ENCODE results near the gene KCNN1.
A peak's percentile ranks its signal among the peaks of the same experiment; 100 is the strongest.
"Not testable (repeated sequence)": the region's sequence is repeated elsewhere in the genome, so short reads cannot be mapped to it uniquely, and the experiment has no call there.

The KCNN1 gene

GRCh38 chr19:17969096-17969792 lies 2.3 kb downstream of the KCNN1 start:
- no peak for DNase-seq

- no peak for DNase-seq
Measured at GRCh38 chr19:17972230-17972629, 5.3 kb downstream of the KCNN1 start.

GRCh38 chr19:17973759-17974158 lies 6.9 kb downstream of the KCNN1 start:
- DNase-seq: no peak

- no peak for DNase-seq
Measured at GRCh38 chr19:17974551-17974950, 7.6 kb downstream of the KCNN1 start.

- no peak for DNase-seq
Measured at GRCh38 chr19:17975032-17975431, 8.1 kb downstream of the KCNN1 start.

- DNase-seq: no peak
Measured at GRCh38 chr19:17977021-17977420, 10.1 kb downstream of the KCNN1 start.

- DNase-seq: no peak
Measured at GRCh38 chr19:17977488-17977887, 10.6 kb downstream of the KCNN1 start.

- DNase-seq: no peak
Measured at GRCh38 chr19:17981611-17982010, 14.7 kb downstream of the KCNN1 start.

GRCh38 chr19:17982430-17982829 lies 15.5 kb downstream of the KCNN1 start:
- no peak for DNase-seq

GRCh38 chr19:17985037-17985818 lies 18.3 kb downstream of the KCNN1 start:
- DNase-seq: no peak

- not testable (repeated sequence) for DNase-seq
Measured at GRCh38 chr19:17986569-17986968, 19.7 kb downstream of the KCNN1 start.

- DNase-seq: no peak
Measured at GRCh38 chr19:17988161-17988560, 21.3 kb downstream of the KCNN1 start.

- DNase-seq: no peak
Measured at GRCh38 chr19:17989425-17990094, 22.7 kb downstream of the KCNN1 start.

GRCh38 chr19:17993076-17993813 lies 26.3 kb downstream of the KCNN1 start:
- no peak for DNase-seq

GRCh38 chr19:17996826-17997316 lies 30.0 kb downstream of the KCNN1 start:
- DNase-seq: peak; percentile 88

GRCh38 chr19:17997969-17998826 lies 31.3 kb downstream of the KCNN1 start:
- peak; percentile 45 for DNase-seq

GRCh38 chr19:17998827-17999150 lies 31.9 kb downstream of the KCNN1 start:
- DNase-seq: no peak

GRCh38 chr19:17999684-18000479 lies 33.0 kb downstream of the KCNN1 start:
- peak; percentile 94 for DNase-seq

GRCh38 chr19:18000480-18000914 lies 33.6 kb downstream of the KCNN1 start:
- no peak for DNase-seq

GRCh38 chr19:18000915-18001776 lies 34.2 kb downstream of the KCNN1 start:
- DNase-seq: peak; percentile 97
